BJ (cell line): ENCODE results near the gene CCDC158. TPM values are rescaled to one million over a fixed set of nuclear protein-coding genes. Genes with fewer than 3 reads are reported as not detected.

Experiments
- CTCF ChIA-PET: fragments of 350-600 bp; formaldehyde crosslinking; extraction: SDS; loops from one replicate; lab custom pipeline; 2021; ENCODE audit warnings: antibody characterized with exemption, inconsistent platforms; lab: Yijun Ruan, JAX
- POLR2A ChIA-PET: fragments of 300-600 bp; sonication (Branson Sonifier 250); formaldehyde crosslinking; extraction: SDS; loops from one replicate; lab custom pipeline; 2021; ENCODE audit warnings: antibody characterized with exemption; lab: Charles Lee
- DNase-seq: peaks from one replicate; pipeline ENCODE4 v3.0.0-alpha.2; 2011; ENCODE audit warnings: low read depth
- H3K27me3 ChIP-seq: 2 replicates; pipeline ENCODE4 v1.6.0; 2011; ENCODE audit warnings: low read length; ENCODE audit not compliant: control insufficient read depth, insufficient read depth
- H3K36me3 ChIP-seq: 2 replicates; pipeline ENCODE4 v1.5.1; 2011; ENCODE audit warnings: low read length; ENCODE audit not compliant: control insufficient read depth, insufficient read depth
- H3K4me3 ChIP-seq: 2 replicates; pipeline ENCODE4 v1.5.1; 2011; ENCODE audit warnings: low read depth, mild to moderate bottlenecking, control low read depth, low read length
- polyA plus RNA-seq: library from polyadenylated mRNA; depleted of rRNA; stranded (reverse); fragments of >200 nt; gene quantifications from 2 replicates; pipeline ENCODE4 v1.2.3, GENCODE V29; 2011
- TF ChIP-seq, protein P1 (sequence below): IDR thresholded peaks from 2 replicates; pipeline ENCODE4 v1.5.1; 2011; ENCODE audit warnings: low read depth, mild to moderate bottlenecking, control low read depth, inconsistent platforms, low read length, moderate library complexity; ENCODE audit not compliant: insufficient read depth

Gene CCDC158
- polyA plus RNA-seq, 1 experiment: 0.11 TPM

DNA sequence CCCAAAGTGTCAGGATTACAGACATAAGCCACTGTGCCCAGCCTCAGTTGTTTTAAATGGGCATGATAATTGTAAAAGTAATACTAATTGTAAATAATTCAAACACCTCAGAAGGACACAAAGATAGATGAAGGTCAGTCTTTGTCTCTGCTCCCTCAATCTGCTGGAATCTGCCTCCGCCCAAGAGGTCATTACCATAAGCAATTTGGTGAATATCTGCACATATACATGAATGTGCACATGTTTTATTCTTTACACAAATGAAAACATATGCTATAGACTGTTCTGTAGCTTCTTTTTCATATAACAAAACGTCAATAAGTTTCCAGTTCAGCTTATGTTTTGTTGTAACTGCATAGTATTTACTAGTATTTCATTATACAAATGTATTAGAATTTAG is 107.4 kb downstream of the CCDC158 start:
- peaks cover 6% of the 10 kb centered on the region for H3K36me3 ChIP-seq
- no peak for DNase-seq
- CTCF ChIA-PET: no interaction called here

DNA sequence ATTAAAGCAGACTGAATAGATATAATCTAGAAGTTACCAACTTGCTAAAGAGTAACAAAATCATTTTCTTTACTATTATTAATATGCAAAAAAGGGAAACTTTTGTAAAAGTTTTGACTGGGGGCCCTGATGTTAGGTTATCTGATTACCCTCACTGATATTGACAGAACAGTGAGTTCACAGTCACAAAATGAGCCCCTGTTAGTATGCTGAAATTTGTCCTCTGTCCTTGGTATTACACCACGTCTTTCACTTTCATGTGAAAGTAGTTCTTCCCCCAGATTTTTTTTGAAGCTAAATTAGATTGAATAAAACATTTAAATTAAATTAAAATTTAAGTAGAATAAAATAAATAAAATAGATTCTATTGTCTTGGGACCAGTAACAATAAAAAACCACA is 108.5 kb downstream of the CCDC158 start:
- ChIA-PET CTCF (interaction anchor here (1.3 kb wide), 1 partner anchor 14 kb away, joined by 4 read pairs; no protein-coding TSS in a partner anchor), POLR2A (no interaction called here)
- peaks cover 6% of the 10 kb centered on the region for H3K36me3 ChIP-seq
- no peaks in the 10 kb centered on the region for H3K27me3 ChIP-seq
- DNase-seq: no peak
- H3K4me3 ChIP-seq: no peak overlapping the region
- TF ChIP-seq, protein P1, sequence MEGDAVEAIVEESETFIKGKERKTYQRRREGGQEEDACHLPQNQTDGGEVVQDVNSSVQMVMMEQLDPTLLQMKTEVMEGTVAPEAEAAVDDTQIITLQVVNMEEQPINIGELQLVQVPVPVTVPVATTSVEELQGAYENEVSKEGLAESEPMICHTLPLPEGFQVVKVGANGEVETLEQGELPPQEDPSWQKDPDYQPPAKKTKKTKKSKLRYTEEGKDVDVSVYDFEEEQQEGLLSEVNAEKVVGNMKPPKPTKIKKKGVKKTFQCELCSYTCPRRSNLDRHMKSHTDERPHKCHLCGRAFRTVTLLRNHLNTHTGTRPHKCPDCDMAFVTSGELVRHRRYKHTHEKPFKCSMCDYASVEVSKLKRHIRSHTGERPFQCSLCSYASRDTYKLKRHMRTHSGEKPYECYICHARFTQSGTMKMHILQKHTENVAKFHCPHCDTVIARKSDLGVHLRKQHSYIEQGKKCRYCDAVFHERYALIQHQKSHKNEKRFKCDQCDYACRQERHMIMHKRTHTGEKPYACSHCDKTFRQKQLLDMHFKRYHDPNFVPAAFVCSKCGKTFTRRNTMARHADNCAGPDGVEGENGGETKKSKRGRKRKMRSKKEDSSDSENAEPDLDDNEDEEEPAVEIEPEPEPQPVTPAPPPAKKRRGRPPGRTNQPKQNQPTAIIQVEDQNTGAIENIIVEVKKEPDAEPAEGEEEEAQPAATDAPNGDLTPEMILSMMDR: no peak

More for the DNA sequence above, 107.4 kb downstream of the CCDC158 start:
- Histone ChIP-seq H3K27me3 (no peaks in the 10 kb centered on the region), H3K4me3 (no peak overlapping the region)
- TF ChIP-seq, protein P1: no peak
- POLR2A ChIA-PET: no interaction called here

DNA sequence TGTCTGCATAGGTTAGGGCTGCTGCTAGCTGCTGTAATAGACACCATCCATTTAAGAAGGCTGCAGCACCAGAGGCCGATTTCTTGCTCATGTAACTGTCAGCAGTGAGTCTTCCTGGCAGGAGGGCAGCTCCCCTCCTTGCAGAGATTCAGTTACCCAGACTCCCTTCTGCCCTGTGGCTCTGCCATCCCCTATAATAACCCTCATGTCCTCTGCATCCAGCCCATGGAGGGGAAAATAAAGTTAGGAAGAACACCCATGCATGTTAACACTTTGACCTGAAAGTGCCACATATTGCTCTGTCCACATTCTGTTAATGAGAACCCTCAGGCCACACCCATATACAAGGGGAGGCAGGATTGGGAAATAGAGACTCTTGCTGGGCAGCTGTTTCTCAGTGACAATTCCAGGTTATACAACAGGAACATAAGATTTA is 109.0 kb downstream of the CCDC158 start:
- Histone ChIP-seq H3K36me3 (peaks cover 6% of the 10 kb centered on the region), H3K4me3 (no peak overlapping the region), H3K27me3 (no peaks in the 10 kb centered on the region)
- ChIA-PET POLR2A (no interaction called here), CTCF (interaction anchor here (1.3 kb wide), 1 partner anchor 15 kb away, joined by 4 read pairs; no protein-coding TSS in a partner anchor)
- TF ChIP-seq, protein P1: no peak
- no peak for DNase-seq

- TF ChIP-seq, protein P1: no peak
- Histone ChIP-seq H3K36me3 (peaks cover 6% of the 10 kb centered on the region), H3K4me3 (no peak overlapping the region), H3K27me3 (no peaks in the 10 kb centered on the region)
- CTCF ChIA-PET: no interaction called here
- DNase-seq: no peak
- POLR2A ChIA-PET: no interaction called here
Observed at GRCh38 chr4:76310683-76311082, 110.3 kb downstream of the CCDC158 start.

DNA sequence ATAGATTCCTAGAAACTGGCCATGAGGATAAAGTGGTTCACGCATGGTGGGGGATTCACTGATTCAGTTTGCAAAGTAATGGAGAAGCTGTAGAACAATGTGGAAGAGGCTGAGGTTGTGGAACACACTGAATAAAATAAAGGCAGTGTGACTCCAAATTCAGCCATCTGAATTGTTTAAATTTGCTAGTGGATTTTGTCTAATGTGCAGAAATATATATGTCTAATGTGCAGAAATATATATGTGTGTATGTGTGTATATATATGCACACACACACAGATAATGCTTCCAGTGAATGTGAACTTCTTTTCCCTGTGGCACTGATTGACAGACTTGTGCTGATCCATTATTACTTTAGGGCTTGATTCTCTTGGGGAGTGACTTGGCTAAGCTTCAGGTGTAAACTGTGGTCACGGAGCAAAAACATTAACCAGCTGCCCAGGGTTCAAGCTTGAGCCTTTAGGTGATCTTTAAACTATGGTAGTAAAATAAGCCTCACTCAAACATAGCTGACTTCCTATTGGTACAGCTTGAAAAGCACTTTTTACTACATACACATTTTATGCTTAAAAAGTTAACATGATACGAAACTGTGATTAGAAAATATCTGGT is 110.9 kb downstream of the CCDC158 start:
- ChIA-PET POLR2A (no interaction called here), CTCF (no interaction called here)
- TF ChIP-seq, protein P1: no peak

More for the DNA sequence above, 110.9 kb downstream of the CCDC158 start:
- Histone ChIP-seq H3K36me3 (peaks cover 6% of the 10 kb centered on the region), H3K27me3 (no peaks in the 10 kb centered on the region), H3K4me3 (no peak overlapping the region)
- DNase-seq: no peak
